HEK293 (cell line): Measurements from ENCODE around the gene B4GALT2.

Experiments
- BCL11A ChIP-seq: fragments of 450-650 bp; formaldehyde crosslinking; IDR thresholded peaks from 2 replicates; pipeline ENCODE4 v1.5.1; 2016; ENCODE audit warnings: low read depth, missing biosample characterization, missing genetic modification characterization
- INSM2 ChIP-seq: fragments of 450-650 bp; formaldehyde crosslinking; IDR thresholded peaks from 2 replicates; pipeline ENCODE4 v1.5.1; 2016; ENCODE audit warnings: missing biosample characterization, missing genetic modification characterization
- KLF8 ChIP-seq: fragments of 450-650 bp; formaldehyde crosslinking; IDR thresholded peaks from 2 replicates; pipeline ENCODE4 v1.5.1; 2016; ENCODE audit warnings: missing biosample characterization, missing genetic modification characterization
- KLF9 ChIP-seq: fragments of 450-650 bp; formaldehyde crosslinking; IDR thresholded peaks from 2 replicates; pipeline ENCODE4 v1.5.1; 2016; ENCODE audit warnings: missing biosample characterization, missing genetic modification characterization, low read depth
- MZF1 ChIP-seq: fragments of 450-650 bp; formaldehyde crosslinking; IDR thresholded peaks from 2 replicates; pipeline ENCODE4 v1.5.1; 2017; ENCODE audit warnings: missing biosample characterization, missing genetic modification characterization, borderline replicate concordance
- SCRT1 ChIP-seq: fragments of 450-650 bp; formaldehyde crosslinking; IDR thresholded peaks from 2 replicates; pipeline ENCODE4 v1.5.1; 2016; ENCODE audit warnings: missing biosample characterization, missing genetic modification characterization, borderline replicate concordance
- ZBTB8A ChIP-seq: fragments of 450-650 bp; formaldehyde crosslinking; IDR thresholded peaks from 2 replicates; pipeline ENCODE4 v1.5.1; 2016; ENCODE audit warnings: missing biosample characterization, missing genetic modification characterization
- ZEB2 ChIP-seq: fragments of 450-650 bp; formaldehyde crosslinking; IDR thresholded peaks from 2 replicates; pipeline ENCODE4 v1.5.1; 2016; ENCODE audit warnings: missing biosample characterization, missing genetic modification characterization
- ZFP69B ChIP-seq: fragments of 450-650 bp; formaldehyde crosslinking; IDR thresholded peaks from 2 replicates; pipeline ENCODE4 v1.5.1; 2016; ENCODE audit warnings: missing biosample characterization, missing genetic modification characterization
- ZNF155 ChIP-seq: fragments of 450-650 bp; formaldehyde crosslinking; IDR thresholded peaks from 2 replicates; pipeline ENCODE4 v1.5.1; 2016; ENCODE audit warnings: missing biosample characterization, missing genetic modification characterization
- ZNF202 ChIP-seq: fragments of 450-650 bp; formaldehyde crosslinking; IDR thresholded peaks from 2 replicates; pipeline ENCODE4 v1.5.1; 2016; ENCODE audit warnings: missing biosample characterization, missing genetic modification characterization, borderline replicate concordance
- ZNF266 ChIP-seq: fragments of 450-650 bp; formaldehyde crosslinking; IDR thresholded peaks from 2 replicates; pipeline ENCODE4 v1.5.1; 2016; ENCODE audit warnings: missing biosample characterization, missing genetic modification characterization, low read depth
- ZNF302 ChIP-seq: fragments of 450-650 bp; formaldehyde crosslinking; IDR thresholded peaks from 2 replicates; pipeline ENCODE4 v1.5.1; 2016; ENCODE audit warnings: missing biosample characterization, missing genetic modification characterization, low read depth
- ZNF362 ChIP-seq: fragments of 450-650 bp; formaldehyde crosslinking; IDR thresholded peaks from 2 replicates; pipeline ENCODE4 v1.5.1; 2016; ENCODE audit warnings: missing biosample characterization, missing genetic modification characterization
- ZNF37A ChIP-seq: fragments of 450-650 bp; IDR thresholded peaks from 2 replicates; pipeline ENCODE4 v1.5.1; 2018; ENCODE audit warnings: missing biosample characterization, missing genetic modification characterization
- ZNF394 ChIP-seq: fragments of 450-650 bp; formaldehyde crosslinking; IDR thresholded peaks from 2 replicates; pipeline ENCODE4 v1.5.1; 2016; ENCODE audit warnings: missing biosample characterization, missing genetic modification characterization, mild to moderate bottlenecking, moderate library complexity, borderline replicate concordance
- ZNF549 ChIP-seq: fragments of 450-650 bp; IDR thresholded peaks from 2 replicates; pipeline ENCODE4 v1.5.1; 2018; ENCODE audit warnings: missing biosample characterization, missing genetic modification characterization, mild to moderate bottlenecking, inconsistent platforms, moderate library complexity
- ZNF596 ChIP-seq: fragments of 450-650 bp; IDR thresholded peaks from 2 replicates; pipeline ENCODE4 v1.5.0; 2018; ENCODE audit warnings: missing biosample characterization, mild to moderate bottlenecking, missing genetic modification characterization, moderate library complexity
- ZNF624 ChIP-seq: fragments of 450-650 bp; formaldehyde crosslinking; IDR thresholded peaks from 2 replicates; pipeline ENCODE4 v1.5.1; 2017; ENCODE audit warnings: missing biosample characterization, missing genetic modification characterization
- ZNF629 ChIP-seq: fragments of 450-650 bp; formaldehyde crosslinking; IDR thresholded peaks from 2 replicates; pipeline ENCODE4 v1.5.1; 2017; ENCODE audit warnings: missing biosample characterization, missing genetic modification characterization
- ZNF639 ChIP-seq: fragments of 450-650 bp; formaldehyde crosslinking; IDR thresholded peaks from 2 replicates; pipeline ENCODE4 v1.5.1; 2016; ENCODE audit warnings: missing biosample characterization, missing genetic modification characterization
- ZNF792 ChIP-seq: fragments of 450-650 bp; formaldehyde crosslinking; IDR thresholded peaks from 2 replicates; pipeline ENCODE4 v1.5.1; 2016; ENCODE audit warnings: missing biosample characterization, missing genetic modification characterization
- ZNF837 ChIP-seq: fragments of 450-650 bp; formaldehyde crosslinking; IDR thresholded peaks from 2 replicates; pipeline ENCODE4 v1.5.1; 2016; ENCODE audit warnings: missing biosample characterization, missing genetic modification characterization
- TF ChIP-seq, protein P1 (sequence below): fragments of 450-650 bp; IDR thresholded peaks from 2 replicates; pipeline ENCODE4 v1.5.1; 2018; ENCODE audit warnings: missing biosample characterization, mild to moderate bottlenecking, missing genetic modification characterization
- TF ChIP-seq, protein P2 (sequence below): fragments of 450-650 bp; formaldehyde crosslinking; IDR thresholded peaks from 2 replicates; pipeline ENCODE4 v1.5.1; 2016; ENCODE audit warnings: missing biosample characterization, missing genetic modification characterization
- TF ChIP-seq, protein P3 (sequence below): fragments of 450-650 bp; formaldehyde crosslinking; IDR thresholded peaks from 2 replicates; pipeline ENCODE4; 2016; ENCODE audit warnings: missing biosample characterization, missing genetic modification characterization
- TF ChIP-seq, protein P4 (sequence below): fragments of 450-650 bp; formaldehyde crosslinking; IDR thresholded peaks from 2 replicates; pipeline ENCODE4 v1.5.1; 2016; ENCODE audit warnings: missing biosample characterization, missing genetic modification characterization

B4GALT2 gene

DNA sequence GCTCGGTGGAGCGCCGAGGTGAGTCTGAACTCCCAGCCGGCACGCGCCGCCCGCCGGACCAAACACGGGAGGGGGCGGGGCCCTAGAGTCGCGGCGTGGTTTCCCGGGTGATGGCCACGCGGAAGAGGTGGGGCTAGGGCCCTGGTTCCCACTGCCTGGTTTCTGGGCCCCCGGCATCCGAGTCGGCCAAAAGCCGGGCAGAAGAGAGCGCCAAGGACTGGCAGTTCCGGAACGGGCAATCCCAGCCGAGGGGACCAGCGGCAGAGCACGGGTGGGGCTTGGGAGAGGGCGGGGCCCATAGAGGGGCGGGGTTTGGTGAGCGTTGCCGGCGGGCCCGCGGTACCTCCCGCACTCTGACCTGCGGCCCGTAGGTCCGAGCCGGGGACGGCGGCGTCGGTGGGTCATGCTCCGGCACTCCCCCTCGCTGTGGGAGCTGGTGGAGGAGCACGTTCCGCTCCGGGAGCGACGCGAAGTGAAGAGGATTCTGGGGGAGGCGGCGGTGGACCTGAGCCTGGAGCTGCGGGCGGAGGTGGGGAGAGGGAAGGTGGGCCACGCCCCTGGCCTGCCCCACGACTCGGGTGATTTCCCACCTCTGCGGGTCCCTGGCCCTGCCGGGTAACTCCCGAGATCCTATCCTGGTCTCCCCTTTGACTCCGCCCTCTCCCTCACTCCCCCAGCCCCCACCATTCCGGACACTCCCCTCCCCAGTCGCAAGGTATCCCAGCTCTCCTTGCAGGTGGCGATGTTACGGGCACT, 12.6 kb downstream of the B4GALT2 start, which contains the start of gene CCDC24 (continued):
- TF ChIP-seq, protein P1, sequence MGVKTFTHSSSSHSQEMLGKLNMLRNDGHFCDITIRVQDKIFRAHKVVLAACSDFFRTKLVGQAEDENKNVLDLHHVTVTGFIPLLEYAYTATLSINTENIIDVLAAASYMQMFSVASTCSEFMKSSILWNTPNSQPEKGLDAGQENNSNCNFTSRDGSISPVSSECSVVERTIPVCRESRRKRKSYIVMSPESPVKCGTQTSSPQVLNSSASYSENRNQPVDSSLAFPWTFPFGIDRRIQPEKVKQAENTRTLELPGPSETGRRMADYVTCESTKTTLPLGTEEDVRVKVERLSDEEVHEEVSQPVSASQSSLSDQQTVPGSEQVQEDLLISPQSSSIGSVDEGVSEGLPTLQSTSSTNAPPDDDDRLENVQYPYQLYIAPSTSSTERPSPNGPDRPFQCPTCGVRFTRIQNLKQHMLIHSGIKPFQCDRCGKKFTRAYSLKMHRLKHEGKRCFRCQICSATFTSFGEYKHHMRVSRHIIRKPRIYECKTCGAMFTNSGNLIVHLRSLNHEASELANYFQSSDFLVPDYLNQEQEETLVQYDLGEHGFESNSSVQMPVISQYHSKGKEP (tag by site-specific recombination) = no peak
- TF ChIP-seq BCL11A (tag by site-specific recombination) (no peak), INSM2 (tag by site-specific recombination) (no peak), ZNF549 (tag by site-specific recombination) (no peak), ZNF837 (tag by site-specific recombination) (no peak), ZFP69B (tag by site-specific recombination) (peak; percentile 61; the same call in 1 of the 2 replicates), KLF9 (tag by site-specific recombination) (peak; percentile 97), ZNF639 (tag by site-specific recombination) (no peak), SCRT1 (no peak), KLF8 (tag by site-specific recombination) (peak; percentile 85; the same call in 1 of the 2 replicates), MZF1 (no peak), ZNF266 (no peak), ZNF155 (tag by site-specific recombination) (no peak), ZNF624 (no peak), ZNF629 (peak; percentile 38; the same call in 1 of the 2 replicates), ZEB2 (tag by site-specific recombination) (peak; percentile 52; the same call in 1 of the 2 replicates), ZNF596 (tag by site-specific recombination) (no peak), ZNF37A (tag by site-specific recombination) (no peak), ZNF792 (tag by site-specific recombination) (no peak), ZNF202 (tag by site-specific recombination) (no peak), ZNF302 (no peak), ZNF394 (tag by site-specific recombination) (0 out of 2 replicates have a peak, but pooled peaks have one; percentile 25), ZBTB8A (peak; percentile 28; the same call in 1 of the 2 replicates), ZNF362 (tag by site-specific recombination) (no peak)
- TF ChIP-seq, protein P2, sequence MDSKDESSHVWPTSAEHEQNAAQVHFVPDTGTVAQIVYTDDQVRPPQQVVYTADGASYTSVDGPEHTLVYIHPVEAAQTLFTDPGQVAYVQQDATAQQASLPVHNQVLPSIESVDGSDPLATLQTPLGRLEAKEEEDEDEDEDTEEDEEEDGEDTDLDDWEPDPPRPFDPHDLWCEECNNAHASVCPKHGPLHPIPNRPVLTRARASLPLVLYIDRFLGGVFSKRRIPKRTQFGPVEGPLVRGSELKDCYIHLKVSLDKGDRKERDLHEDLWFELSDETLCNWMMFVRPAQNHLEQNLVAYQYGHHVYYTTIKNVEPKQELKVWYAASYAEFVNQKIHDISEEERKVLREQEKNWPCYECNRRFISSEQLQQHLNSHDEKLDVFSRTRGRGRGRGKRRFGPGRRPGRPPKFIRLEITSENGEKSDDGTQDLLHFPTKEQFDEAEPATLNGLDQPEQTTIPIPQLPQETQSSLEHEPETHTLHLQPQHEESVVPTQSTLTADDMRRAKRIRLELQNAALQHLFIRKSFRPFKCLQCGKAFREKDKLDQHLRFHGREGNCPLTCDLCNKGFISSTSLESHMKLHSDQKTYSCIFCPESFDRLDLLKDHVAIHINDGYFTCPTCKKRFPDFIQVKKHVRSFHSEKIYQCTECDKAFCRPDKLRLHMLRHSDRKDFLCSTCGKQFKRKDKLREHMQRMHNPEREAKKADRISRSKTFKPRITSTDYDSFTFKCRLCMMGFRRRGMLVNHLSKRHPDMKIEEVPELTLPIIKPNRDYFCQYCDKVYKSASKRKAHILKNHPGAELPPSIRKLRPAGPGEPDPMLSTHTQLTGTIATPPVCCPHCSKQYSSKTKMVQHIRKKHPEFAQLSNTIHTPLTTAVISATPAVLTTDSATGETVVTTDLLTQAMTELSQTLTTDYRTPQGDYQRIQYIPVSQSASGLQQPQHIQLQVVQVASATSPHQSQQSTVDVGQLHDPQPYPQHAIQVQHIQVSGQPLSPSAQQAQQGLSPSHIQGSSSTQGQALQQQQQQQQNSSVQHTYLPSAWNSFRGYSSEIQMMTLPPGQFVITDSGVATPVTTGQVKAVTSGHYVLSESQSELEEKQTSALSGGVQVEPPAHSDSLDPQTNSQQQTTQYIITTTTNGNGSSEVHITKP (tag by site-specific recombination) = peak; percentile 96
- TF ChIP-seq, protein P3, sequence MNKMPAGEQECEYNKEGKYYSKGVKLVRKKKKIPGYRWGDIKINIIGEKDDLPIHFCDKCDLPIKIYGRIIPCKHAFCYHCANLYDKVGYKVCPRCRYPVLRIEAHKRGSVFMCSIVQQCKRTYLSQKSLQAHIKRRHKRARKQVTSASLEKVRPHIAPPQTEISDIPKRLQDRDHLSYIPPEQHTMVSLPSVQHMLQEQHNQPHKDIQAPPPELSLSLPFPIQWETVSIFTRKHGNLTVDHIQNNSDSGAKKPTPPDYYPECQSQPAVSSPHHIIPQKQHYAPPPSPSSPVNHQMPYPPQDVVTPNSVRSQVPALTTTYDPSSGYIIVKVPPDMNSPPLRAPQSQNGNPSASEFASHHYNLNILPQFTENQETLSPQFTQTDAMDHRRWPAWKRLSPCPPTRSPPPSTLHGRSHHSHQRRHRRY (tag by site-specific recombination) = no peak
- TF ChIP-seq, protein P4, sequence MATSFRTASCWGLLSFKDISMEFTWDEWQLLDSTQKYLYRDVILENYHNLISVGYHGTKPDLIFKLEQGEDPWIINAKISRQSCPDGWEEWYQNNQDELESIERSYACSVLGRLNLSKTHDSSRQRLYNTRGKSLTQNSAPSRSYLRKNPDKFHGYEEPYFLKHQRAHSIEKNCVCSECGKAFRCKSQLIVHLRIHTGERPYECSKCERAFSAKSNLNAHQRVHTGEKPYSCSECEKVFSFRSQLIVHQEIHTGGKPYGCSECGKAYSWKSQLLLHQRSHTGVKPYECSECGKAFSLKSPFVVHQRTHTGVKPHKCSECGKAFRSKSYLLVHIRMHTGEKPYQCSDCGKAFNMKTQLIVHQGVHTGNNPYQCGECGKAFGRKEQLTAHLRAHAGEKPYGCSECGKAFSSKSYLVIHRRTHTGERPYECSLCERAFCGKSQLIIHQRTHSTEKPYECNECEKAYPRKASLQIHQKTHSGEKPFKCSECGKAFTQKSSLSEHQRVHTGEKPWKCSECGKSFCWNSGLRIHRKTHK (tag by site-specific recombination) = no peak
